Gastrocnemius medialis (tissue), 4 donors: Measurements from ENCODE around the gene F5. TPM values are rescaled to one million over a fixed set of nuclear protein-coding genes. Genes with fewer than 3 reads are reported as not detected.
"Not testable (repeated sequence)": the region's sequence is repeated elsewhere in the genome, so short reads cannot be mapped to it uniquely, and the experiment has no call there.

ENCODE experiments used
- ATAC-seq, 2 donors: fragments of 150-250 bp; one replicate each; pipeline ENCODE4 v1.9.1; 2016
- DNase-seq, 2 donors: peaks; one replicate each; pipeline ENCODE4 v3.0.0-alpha.2; 2019
- H3K27ac ChIP-seq, 4 donors: fragments of 200-600 bp; sonication (generic); 1 replicate in 1 of 4; 2 replicates in 3 of 4; pipeline ENCODE4 v1.5.1; 2016 to 2018; ENCODE audit warnings: mild to moderate bottlenecking in 2 of 4, moderate library complexity in 1 of 4
- H3K27me3 ChIP-seq, 3 donors: fragments of 200-600 bp; sonication (generic) in 2 of 3; 1 replicate in 1 of 3; 2 replicates in 2 of 3; pipeline versions ENCODE4 v1.5.1 to v1.6.0; 2016 to 2019; ENCODE audit warnings: mild to moderate bottlenecking in 1 of 3, moderate library complexity in 1 of 3
- H3K36me3 ChIP-seq, 2 donors: fragments of 200-600 bp; sonication (generic) in 1 of 2; one replicate each; pipeline ENCODE4 v1.5.1; 2017 to 2018
- H3K4me1 ChIP-seq, 2 donors: fragments of 200-600 bp; sonication (generic) in 1 of 2; one replicate each; pipeline ENCODE4 v1.5.1; 2016 to 2017; ENCODE audit warnings: mild to moderate bottlenecking in 2 of 2
- H3K4me3 ChIP-seq, 4 donors: fragments of 200-600 bp; sonication (generic) in 3 of 4; 1 replicate in 1 of 4; 2 replicates in 3 of 4; pipeline ENCODE4 v1.5.1; 2016 to 2019; ENCODE audit warnings: mild to moderate bottlenecking in 2 of 4
- H3K9me3 ChIP-seq, 3 donors: fragments of 200-600 bp; sonication (generic) in 2 of 3; 1 replicate in 1 of 3; 2 replicates in 2 of 3; pipeline ENCODE4 v1.5.1; 2016 to 2019
- CTCF ChIP-seq, 5 experiments: fragments of 450-650 bp in 3 of 5; fragments of 200-600 bp in 2 of 5; sonication (generic) in 2 of 5; IDR thresholded peaks in 4 of 5; conservative IDR thresholded peaks in 1 of 5; 1 replicate in 4 of 5; 2 replicates in 1 of 5; pipeline ENCODE4 v1.5.1; 2016 to 2019; ENCODE audit warnings: antibody characterized with exemption in 5 of 5, mild to moderate bottlenecking in 3 of 5, moderate library complexity in 3 of 5
- POLR2A ChIP-seq, 2 donors: fragments of 450-650 bp; IDR thresholded peaks; one replicate each; pipeline ENCODE4 v1.6.1; 2017; ENCODE audit warnings: antibody characterized with exemption in 2 of 2, mild to moderate bottlenecking in 2 of 2, moderate library complexity in 2 of 2
- in situ Hi-C, 4 donors: fragments of 200-750 bp; cut with MboI; loops; one replicate each; pipeline versions ENCODE4 v1.15.0 to v1.8.0; 2017; ENCODE audit warnings: low sequenced_read_pairs in 4 of 4
- intact Hi-C: fragments of 100-400 bp; cut with DNase I; formaldehyde crosslinking; loops from one replicate; pipeline ENCODE4 v1.15.1; 2023; ENCODE audit warnings: low total_unique reads
- total RNA-seq, 4 donors: library from RNA; depleted of rRNA; stranded (reverse); fragments of >200 nt; gene quantifications; one replicate each; pipeline versions ENCODE4 v1.1.0 to v1.2.3, GENCODE V29; 2016

The F5 gene
- total RNA-seq, 4 donors from 2014 or later: 0.07 to 0.68 (median 0.22) TPM

GRCh38 chr1:169509354-169509753 lies 76.9 kb downstream of the F5 start:
- Histone ChIP-seq H3K9me3 (no peaks in the 10 kb centered on the region), H3K27ac (peak overlapping the region; percentile 42 to 64 (median 48)), H3K27me3 (no peaks in the 10 kb centered on the region), H3K4me3 (no peak overlapping the region), H3K4me1 (peaks cover 11 to 28% of the 10 kb centered on the region in 2 donors), H3K36me3 (no peaks in the 10 kb centered on the region)
- DNase-seq (no peak), ATAC-seq (peak; percentile 61 to 72)
- TF ChIP-seq POLR2A (IDR thresholded peaks at IDR 0.05) (no peak), CTCF (IDR thresholded peaks at IDR 0.05 in 4 of 5, conservative IDR thresholded peaks at IDR 0.05 in 1 of 5) (peak in 2 of 5 experiments; percentile 27 to 40)
- in situ Hi-C loops: no loop called here
- intact Hi-C loops: loop anchor here (5.0 kb wide), 1 partner anchor 42 kb away; no protein-coding TSS in a partner anchor

- intact Hi-C loops: loop anchor here (5.0 kb wide), 1 partner anchor 41 kb away; no protein-coding TSS in a partner anchor
- Histone ChIP-seq H3K36me3 (no peaks in the 10 kb centered on the region), H3K9me3 (no peaks in the 10 kb centered on the region), H3K4me3 (no peak overlapping the region), H3K4me1 (peaks cover 11 to 23% of the 10 kb centered on the region in 2 donors), H3K27ac (peak overlapping the region; percentile 42 to 64 (median 48)), H3K27me3 (no peaks in the 10 kb centered on the region)
- ATAC-seq: peak; percentile 46 to 47
- TF ChIP-seq CTCF (IDR thresholded peaks at IDR 0.05 in 4 of 5, conservative IDR thresholded peaks at IDR 0.05 in 1 of 5) (no peak), POLR2A (IDR thresholded peaks at IDR 0.05) (no peak)
- in situ Hi-C loops: no loop called here
- no peak for DNase-seq
Measured at GRCh38 chr1:169508432-169509338, 77.6 kb downstream of the F5 start.

GRCh38 chr1:169507413-169507812 lies 78.9 kb downstream of the F5 start:
- intact Hi-C loops: loop anchor here (5.0 kb wide), 1 partner anchor 40 kb away; no protein-coding TSS in a partner anchor
- in situ Hi-C loops: no loop called here
- TF ChIP-seq POLR2A (IDR thresholded peaks at IDR 0.05) (no peak), CTCF (IDR thresholded peaks at IDR 0.05 in 4 of 5, conservative IDR thresholded peaks at IDR 0.05 in 1 of 5) (no peak)
- H3K9me3 ChIP-seq: no peaks in the 10 kb centered on the region
- no peaks in the 10 kb centered on the region for H3K27me3 ChIP-seq
- DNase-seq (no peak), ATAC-seq (no peak)
- peaks cover 11 to 21% of the 10 kb centered on the region in 2 donors for H3K4me1 ChIP-seq
- H3K27ac ChIP-seq: no peak overlapping the region
- H3K4me3 ChIP-seq: no peak overlapping the region
- H3K36me3 ChIP-seq: no peaks in the 10 kb centered on the region

- in situ Hi-C loops, intact Hi-C loops, H3K27ac ChIP-seq, ATAC-seq, H3K27me3 ChIP-seq, H3K4me1 ChIP-seq, H3K9me3 ChIP-seq, DNase-seq, H3K4me3 ChIP-seq, H3K36me3 ChIP-seq: not testable (repeated sequence)
Measured at GRCh38 chr1:169503601-169504000, 82.7 kb downstream of the F5 start.

- Histone ChIP-seq H3K4me3 (no peak overlapping the region), H3K36me3 (no peaks in the 10 kb centered on the region), H3K9me3 (no peaks in the 10 kb centered on the region), H3K4me1 (no peaks in the 10 kb centered on the region), H3K27ac (no peak overlapping the region), H3K27me3 (no peaks in the 10 kb centered on the region)
- no peak for DNase-seq
- intact Hi-C loops (no loop called here), in situ Hi-C loops (loop anchor here in 3 of 4 donors (25.0 kb wide), 5 partner anchors 388 to 1563 kb away; partner anchors contain the start of genes ATP1B1 (in 2 of the 3), DCAF6 (in 1 of the 3) and MPC2 (in 1 of the 3))
- no peak for TF ChIP-seq CTCF (IDR thresholded peaks at IDR 0.05 in 4 of 5, conservative IDR thresholded peaks at IDR 0.05 in 1 of 5)
- ATAC-seq: no peak
Measured at GRCh38 chr1:169499807-169500206, 86.5 kb downstream of the F5 start.
